ENCODE data around the gene SLC30A2.

Gene SLC30A2

DNA sequence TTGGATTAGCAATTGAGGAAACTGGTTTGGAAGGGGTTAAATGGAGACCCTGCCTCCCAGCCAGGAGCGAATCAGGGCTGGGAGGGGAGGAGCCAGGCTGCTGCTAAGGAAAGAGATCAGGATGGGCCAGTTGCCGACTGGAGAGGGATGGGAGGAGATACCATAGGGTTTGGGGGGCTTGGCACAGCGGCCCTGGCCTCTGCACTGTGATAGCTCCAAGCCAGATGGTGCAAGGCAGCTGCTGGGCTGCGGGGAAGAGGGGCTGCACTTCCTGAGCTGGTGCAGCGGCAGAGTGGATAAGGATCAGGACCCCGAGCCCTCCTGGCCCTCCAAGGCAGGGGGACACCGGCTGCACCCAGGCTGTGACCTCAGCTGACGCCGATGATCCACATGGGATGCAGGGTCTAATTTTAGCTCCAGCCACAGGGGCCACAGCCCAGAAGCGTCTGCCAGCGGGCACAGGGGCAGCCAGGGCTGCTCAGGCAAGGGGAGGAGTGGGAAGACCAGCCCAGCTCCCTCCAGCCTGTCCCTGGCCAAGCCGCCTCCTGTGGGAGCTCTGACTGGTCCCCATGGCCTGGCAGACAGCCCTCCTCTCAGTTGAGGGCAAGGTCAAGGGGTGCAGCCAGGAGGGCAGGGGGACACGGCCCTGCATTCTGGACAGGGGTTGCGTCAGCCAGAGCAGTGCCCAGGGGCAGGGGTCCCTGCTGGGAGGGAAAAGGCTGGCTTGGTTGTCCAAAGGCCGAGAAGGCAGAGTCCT is 24.1 kb downstream of the SLC30A2 start, which contains the start of gene EXTL1:
EXTL1 (plus strand) TSS at position 129 of the 757 bp plus-strand sequence. CDS start 872 bp downstream, outside the sequence.
- peak; percentile 82 for DNase-seq (ENCODE audit: low spot score)

GRCh38 chr1:26020941-26021646 is 24.8 kb downstream of the SLC30A2 start:
- no peak for DNase-seq (ENCODE audit: low spot score)

GRCh38 chr1:26020330-26020768 is 25.6 kb downstream of the SLC30A2 start:
- no peak for DNase-seq (ENCODE audit: low spot score)

- DNase-seq (ENCODE audit: low spot score): no peak
These were observed 26.1 kb downstream of the SLC30A2 start for GRCh38 chr1:26019641-26020315.

- DNase-seq (ENCODE audit: low spot score): no peak
These were observed 28.3 kb downstream of the SLC30A2 start for GRCh38 chr1:26017606-26018005.

- DNase-seq (ENCODE audit: low spot score): no peak
These were observed 28.9 kb downstream of the SLC30A2 start for GRCh38 chr1:26016953-26017545.

- no peak for DNase-seq (ENCODE audit: low spot score)
These were observed 29.5 kb downstream of the SLC30A2 start for GRCh38 chr1:26016258-26016952.

DNA sequence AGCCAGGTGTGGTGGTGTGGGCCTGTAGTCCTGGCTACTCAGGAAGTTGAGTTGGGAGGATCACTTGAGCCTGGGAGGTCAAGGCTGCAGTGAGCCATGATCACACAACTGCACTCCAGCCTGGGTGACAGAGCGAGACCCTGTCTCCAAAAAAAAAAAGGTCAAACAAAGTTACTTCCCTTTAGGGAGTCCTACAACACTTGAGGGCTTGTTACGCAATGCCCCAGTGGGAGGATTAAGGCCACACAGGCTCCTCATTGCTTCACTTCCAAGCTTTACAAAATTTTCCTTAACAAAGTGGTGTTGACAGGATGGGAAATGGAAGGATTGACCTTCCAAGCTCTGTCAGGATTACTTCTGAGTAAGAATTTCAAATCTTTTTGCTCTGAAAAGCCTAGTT is 30.6 kb downstream of the SLC30A2 start:
- DNase-seq (ENCODE audit: low spot score): no peak

DNA sequence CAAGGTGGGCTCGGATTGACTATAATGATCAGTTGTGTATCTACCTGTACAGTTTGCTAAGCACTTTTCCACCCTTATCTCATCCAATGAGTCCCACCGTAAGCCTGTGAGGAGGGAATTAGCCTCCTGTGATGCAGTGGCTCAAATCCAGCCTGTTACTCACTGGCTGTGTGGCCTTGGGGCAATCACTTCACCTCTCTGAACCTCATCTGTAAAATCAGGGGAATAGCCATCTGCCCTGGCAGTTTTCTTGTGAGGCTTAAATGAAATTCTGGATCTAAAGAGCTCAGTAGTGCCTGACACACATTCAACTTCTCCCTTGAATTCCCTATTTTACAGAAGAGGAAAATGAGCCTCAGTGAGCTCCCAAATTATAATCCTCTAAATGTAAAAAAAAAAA is 31.7 kb downstream of the SLC30A2 start:
- no peak for DNase-seq (ENCODE audit: low spot score)

DNA sequence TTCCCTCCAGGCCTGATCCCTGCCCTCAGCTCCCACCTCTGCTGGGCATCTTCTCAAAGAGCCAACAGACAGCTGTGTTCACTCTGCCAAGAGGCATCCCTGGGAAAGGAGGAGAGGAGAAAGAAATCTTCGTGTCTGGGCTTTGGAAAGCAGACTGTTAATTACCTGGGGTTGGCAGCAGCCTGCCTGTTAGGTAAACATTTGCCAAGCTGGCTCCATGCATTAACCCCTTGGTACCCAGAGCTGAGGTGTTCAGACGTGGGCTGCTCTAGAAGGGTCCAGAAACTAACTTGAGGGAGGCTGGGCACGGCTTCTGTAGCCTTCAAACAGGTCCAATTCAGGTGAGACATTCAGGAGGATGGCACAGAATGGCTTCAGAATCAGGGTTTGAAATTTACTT is 33.1 kb downstream of the SLC30A2 start:
- DNase-seq (ENCODE audit: low spot score): no peak

DNA sequence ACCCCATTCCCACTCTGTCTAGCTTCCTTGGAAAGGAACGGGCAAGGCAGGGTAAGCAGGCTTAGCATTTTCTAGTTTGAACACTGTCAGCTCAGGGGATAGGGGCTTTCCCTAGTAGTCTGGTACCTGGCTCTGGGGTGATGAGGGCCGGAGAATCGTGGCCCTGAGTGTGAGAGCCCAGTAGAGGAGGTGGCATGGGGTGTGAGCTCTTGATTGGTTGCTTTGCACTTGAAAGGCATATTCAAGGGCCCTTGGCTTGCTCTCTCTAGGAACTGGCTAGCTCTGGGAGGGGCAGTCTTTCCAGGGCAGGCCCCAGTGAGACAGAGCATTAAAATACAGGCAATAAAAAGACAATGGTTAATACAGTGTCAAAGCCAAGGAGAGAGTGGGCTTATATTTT is 35.1 kb downstream of the SLC30A2 start:
- no peak for DNase-seq (ENCODE audit: low spot score)

DNA sequence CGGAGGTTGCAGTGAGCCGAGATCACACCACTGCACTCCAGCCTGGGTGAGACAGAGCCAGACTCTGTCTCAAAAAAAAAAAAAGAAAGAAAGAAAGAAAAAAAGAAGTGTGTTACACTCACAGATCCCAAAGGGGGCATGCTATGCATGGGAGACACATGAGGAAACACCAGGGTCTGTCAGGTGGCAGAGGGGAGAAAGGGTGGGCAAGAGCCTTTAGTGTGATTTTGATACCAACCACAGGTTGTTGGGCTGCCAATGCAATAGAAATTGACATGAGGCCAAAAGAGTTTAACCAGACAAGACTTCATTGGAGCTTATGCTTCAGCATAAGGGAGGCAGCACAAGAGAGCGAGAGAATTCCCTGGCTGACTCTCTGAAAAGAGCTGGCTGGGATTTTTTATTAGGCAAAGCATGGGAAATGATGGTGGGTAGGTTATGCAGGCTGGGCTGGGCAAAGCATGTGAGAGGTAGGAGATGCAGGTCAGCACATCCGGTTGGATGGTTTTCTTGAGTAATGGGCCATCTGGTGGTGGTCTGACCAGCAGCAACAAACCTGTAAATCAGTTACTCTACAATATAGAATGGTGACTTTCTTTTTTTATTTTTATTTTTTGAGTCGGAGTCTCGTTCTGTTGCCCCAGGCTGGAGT is 36.0 kb downstream of the SLC30A2 start:
- DNase-seq (ENCODE audit: low spot score): no peak

DNA sequence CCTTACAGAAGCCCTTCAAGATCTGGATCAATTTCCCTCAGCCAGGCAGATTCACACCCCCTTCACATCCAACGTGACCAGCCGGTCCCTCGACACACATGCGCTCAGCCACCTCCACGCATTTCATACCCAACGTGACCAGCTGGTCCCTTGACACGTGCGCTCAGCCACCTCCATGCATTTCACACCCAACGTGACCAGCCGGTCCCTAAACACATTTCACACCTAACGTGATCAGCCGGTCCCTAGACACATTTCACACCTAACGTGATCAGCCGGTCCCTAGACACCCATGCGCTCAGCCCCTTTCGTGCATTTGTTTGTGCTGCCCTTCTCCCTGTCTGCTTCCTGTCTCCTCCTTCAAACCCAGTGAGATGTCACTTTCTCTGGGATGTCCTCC is 39.2 kb downstream of the SLC30A2 start:
- no peak for DNase-seq (ENCODE audit: low spot score)

- DNase-seq (ENCODE audit: low spot score): no peak
These were observed 40.3 kb downstream of the SLC30A2 start for GRCh38 chr1:26005434-26006105.

- DNase-seq (ENCODE audit: low spot score): no peak
These were observed 42.2 kb downstream of the SLC30A2 start for GRCh38 chr1:26003756-26004155.

GRCh38 chr1:26003262-26003661 is 42.7 kb downstream of the SLC30A2 start:
- no peak for DNase-seq (ENCODE audit: low spot score)

DNA sequence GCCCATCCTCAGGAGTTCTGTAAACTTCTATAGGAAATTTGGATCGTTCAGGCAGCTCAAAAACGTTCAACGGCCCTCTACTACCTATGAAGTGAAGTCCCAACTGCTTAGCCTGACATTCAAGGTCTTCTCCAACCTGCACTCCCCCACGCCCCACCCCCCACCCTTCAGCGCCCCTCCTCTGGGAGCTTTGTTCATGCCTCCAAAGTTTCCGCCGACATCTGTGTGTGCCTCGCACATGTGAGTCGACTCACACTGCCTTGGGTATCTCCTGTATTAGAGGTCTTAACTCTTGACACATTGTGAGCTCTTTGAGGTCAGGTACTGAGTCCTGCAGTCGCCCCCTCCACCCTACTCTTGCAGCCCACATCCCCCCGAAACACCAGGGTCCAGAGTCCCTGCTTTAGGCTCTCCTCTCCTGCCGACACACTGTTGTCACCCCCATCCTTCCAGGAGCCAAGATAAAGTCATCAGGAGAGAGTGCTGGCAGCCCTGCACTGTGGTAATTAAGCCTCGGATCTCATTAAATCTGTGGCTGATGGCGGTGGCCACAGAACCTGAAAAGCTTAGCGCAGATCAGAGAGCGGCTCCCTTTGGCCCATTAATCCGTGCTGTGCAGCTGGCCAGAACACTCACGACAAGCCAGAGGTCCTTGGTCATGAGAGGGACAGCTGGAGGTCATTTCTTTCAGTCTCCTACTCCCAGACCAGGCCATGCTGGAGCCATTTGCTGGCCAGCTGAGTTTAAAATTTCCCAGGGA is 46.7 kb downstream of the SLC30A2 start:
- no peak for DNase-seq (ENCODE audit: low spot score)

DNA sequence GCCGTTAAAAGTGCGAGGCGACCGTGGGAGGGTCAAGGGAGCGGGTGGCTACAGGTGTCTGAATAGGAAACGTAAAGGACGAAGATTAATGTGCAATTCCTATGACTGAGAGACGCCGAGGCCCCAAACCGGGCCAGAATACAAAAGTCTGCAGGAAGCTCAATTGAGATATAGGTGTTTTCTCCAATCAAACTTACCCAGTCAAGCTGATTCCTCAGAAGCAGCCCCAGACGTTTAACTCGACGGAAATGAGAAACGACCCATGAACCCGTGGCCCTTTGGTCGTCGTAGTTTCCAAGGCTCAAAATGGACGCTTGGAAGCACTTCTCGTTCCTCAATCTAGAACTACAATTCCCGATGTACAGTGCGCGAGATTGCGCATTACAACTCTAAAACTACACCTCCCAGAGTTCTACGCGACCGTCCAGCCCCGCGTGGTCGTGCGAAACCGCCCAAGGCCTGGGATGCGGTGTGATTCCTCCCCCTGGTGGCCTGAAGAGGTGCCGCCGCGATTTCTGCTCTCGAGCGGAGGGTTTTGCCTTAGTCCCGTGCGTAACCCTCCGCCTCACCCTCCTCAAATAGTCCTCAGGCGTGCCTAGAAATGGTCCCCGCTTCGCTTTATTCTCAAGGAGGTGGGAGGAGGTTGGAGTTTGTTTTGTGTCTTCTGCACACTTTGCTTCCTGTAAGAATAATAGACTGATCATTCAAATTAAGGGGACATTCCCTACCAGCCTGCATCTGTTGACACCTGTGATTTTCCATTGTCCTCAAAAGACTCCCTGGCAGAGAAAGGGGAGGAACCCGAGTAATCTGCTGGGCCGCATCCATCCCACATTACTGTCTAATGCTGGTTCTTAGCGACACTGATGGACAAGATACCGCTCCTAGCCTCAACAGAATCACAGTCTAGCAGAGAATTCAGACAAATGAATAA is 47.8 kb downstream of the SLC30A2 start, which contains the start of gene PAFAH2:
PAFAH2 (minus strand) TSS at position 236 of the 934 bp plus-strand sequence. CDS start 7,247 bp downstream, outside the sequence.
- DNase-seq (ENCODE audit: low spot score): peak; percentile 97
